Stimulated activated naive CD4-positive, alpha-beta T cell treated with Interleukin-2 at 50 U/mL for 16 hours (primary cell): Measurements from ENCODE around the gene NALCN.
"Not testable (repeated sequence)": the region's sequence is repeated elsewhere in the genome, so short reads cannot be mapped to it uniquely, and the experiment has no call there.

Experiments
- DNase-seq: peaks from one replicate; lab custom pipeline; 2025; lab: John Stamatoyannopoulos, UW

Gene NALCN

DNA sequence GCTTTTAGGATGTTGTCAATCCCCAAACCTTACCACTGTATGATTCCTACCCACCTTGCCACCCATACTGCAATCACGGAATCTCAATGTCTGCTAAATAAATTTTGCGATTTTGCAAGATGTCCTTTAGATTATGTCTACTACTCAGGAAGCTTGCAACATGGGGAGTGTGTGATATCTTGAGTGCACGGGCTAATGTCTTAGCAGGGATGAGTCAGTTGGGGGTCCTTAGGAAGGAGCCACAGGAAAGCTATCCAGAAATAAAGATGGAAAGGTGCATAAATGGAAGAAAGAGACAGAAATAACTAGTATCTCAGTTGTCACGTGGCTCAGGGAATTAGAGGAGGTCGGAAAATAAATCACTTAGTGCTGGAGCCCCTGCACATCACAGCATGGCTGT, 77.1 kb downstream of the NALCN start:
- DNase-seq, result no peak

DNA sequence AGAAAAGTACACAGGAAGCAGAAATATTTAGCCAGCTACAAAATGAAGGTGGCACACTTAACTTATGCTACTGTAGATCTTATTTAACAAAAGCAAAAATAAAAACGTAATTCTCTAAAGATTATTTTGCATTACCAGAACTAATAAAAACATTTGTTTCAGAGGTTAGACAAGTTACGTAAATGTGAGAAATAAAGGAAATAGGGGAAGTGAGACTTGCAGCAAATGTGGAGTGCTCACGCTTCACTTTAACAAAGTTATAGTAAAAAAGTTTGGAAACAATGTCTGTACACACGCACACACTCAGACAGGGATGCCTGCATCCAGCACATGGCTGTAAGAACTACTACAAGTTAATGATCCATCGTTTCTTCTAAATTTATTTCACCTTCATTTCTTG, 83.7 kb downstream of the NALCN start:
- DNase-seq, result no peak

DNA sequence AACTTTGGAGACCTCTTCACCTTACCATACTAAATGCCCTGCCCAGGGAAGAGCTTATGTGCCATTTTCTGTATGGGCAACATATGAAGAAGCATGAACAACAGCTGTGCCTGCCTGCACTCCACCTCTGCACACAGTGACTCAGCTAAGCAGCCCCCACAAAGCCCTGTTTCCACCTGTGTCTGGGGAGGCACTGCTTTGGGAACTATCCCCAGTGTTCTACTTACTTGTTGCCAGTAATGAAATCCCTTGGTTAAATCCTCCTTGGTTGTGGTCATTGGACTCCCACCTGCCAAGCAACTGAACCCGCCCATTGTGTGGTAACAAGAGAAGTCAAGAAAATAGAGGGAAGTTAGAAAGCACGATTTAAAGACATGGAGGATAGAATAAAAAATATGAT, 84.6 kb downstream of the NALCN start:
- DNase-seq, result no peak

DNA sequence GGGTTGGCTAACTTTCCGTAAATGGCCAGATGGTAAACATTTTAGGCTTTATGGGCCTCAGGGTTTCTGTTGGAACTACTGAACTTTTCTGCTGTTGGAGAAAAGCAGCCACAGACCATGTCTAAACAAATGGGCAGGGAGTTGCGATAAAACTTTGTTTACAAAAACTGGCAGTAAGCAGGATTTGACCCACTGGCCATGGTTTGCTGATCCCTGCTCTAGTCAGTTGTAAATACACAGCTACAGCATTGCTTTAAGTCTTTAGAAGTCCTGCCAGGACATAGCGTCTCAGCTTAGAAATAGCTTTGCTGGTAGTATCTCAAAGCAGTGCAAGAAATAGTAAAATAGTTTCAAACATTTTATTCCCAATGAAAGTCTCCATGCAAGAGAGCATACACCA, 88.4 kb downstream of the NALCN start:
- no peak for DNase-seq

DNA sequence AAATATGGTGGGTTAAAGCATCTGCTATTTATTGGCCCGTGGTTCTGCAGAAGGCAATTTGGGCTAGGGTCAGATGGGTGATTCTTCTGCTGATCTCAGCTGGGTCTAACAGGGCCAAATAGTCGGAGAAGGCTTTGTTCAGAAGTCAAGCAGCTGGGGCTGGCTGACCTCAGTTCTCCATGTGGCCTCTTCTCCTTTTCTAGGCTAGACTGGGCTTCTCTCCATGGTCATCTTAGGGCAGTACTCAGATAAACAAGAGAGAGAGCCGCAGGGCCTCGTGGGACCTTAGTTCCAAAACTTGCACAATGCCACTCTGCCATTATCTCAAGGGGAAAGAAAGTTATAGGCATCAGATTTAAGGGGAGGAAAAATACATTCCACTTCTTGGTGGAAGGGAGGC, 89.6 kb downstream of the NALCN start:
- DNase-seq, result no peak

DNA sequence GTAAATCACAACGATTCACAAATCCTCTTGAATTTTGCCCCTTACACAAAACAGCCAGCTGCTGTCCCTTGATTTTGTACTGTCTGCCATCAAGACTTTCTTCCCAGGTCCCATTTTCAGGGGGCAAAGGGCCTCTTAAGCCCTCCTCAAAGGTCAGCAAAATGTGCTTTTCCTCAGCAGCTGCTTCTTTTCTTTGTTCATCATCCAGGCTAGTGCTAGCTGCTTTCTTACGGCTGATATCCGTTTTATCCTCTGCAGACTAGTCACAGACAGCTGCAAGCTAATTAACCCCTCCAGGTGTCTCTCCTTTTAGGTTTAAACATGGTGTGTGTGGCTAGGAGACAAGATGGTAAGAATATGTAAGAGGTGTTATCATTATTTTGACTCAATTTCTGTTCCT, 90.9 kb downstream of the NALCN start:
- no peak for DNase-seq

DNA sequence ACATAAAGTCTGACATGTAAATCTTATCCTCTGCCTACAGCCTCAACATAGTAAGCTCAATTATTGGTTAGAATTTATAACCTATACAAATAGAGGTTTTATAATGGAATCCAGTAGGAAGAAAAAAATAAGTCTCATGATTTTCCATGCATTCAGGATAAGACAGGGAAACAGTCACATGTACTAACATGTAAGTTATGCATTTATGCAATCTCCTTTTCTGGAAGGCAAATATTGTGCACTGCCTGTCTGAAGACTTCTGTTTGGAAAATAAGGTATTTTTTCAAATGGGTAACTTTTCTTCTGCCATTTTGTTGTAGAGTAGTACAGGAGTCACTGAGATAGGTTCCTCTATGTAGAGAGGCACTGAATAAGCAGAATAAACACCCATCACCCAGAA, 92.7 kb downstream of the NALCN start:
- no peak for DNase-seq

DNA sequence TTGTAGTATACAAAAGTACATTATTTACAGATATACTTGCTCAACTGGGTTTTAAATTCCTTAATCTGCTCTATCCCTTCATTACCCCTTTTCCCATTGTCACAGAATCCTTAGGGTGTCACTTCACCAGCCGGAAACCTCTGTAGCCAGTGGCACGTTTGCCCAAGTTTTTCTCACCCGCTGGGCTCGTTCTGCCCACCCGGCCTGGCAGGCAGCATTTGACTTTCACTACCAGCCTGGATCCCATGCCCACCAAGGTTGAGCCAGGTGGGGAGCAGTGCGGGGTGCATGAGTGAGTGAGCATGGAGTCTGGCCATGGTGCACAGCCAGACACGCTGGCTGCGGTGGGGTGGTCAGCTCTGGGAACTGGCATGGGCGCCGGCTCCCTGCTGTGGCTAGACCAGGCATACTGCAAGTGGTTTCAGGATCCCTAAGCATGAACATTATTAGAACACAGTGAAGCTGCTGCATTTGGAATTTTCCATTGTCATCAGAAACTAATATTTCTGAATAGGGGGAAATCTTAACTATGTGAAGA, 98.3 kb downstream of the NALCN start:
- DNase-seq, result no peak

DNA sequence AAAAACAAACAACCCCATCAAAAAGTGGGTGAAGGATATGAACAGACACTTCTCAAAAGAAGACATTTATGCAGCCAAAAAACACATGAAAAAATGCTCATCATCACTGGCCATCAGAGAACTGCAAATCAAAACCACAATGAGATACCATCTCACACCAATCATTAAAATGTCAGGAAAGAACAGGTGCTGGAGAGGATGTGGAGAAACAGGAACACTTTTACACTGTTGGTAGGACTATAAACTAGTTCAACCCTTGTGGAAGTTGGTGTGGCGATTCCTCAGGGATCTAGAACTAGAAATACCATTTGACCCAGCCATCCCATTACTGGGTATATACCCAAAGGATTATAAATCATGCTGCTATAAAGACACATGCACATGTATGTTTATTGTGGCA, 102.8 kb downstream of the NALCN start:
- DNase-seq, result not testable (repeated sequence)

DNA sequence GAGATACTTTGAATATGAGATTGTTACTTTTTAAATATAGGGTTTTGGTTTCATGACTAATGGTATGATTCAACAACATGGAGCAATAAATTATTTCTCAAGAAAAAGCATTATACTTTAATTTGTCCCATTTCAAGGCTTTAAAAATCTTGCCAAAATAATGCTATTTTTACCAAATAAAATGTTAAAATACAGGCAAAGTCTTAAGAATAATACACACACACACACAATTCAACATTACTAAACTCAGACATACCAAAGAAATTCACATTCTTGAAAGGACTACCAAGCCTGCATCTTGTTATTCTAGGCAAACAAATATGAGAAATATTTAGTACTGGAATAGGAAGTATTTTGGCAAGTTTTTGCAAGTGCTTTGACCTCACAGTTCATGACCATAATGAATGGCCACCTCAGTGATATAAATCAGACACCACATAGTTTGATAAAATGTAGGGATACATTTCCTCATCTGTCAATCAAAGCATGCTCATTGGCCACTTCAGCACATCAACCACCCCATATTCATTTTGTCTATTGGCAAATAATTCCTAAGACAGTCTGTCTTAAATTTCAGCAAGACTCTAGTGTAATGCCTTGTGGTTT, 107.2 kb downstream of the NALCN start:
- DNase-seq, result no peak

DNA sequence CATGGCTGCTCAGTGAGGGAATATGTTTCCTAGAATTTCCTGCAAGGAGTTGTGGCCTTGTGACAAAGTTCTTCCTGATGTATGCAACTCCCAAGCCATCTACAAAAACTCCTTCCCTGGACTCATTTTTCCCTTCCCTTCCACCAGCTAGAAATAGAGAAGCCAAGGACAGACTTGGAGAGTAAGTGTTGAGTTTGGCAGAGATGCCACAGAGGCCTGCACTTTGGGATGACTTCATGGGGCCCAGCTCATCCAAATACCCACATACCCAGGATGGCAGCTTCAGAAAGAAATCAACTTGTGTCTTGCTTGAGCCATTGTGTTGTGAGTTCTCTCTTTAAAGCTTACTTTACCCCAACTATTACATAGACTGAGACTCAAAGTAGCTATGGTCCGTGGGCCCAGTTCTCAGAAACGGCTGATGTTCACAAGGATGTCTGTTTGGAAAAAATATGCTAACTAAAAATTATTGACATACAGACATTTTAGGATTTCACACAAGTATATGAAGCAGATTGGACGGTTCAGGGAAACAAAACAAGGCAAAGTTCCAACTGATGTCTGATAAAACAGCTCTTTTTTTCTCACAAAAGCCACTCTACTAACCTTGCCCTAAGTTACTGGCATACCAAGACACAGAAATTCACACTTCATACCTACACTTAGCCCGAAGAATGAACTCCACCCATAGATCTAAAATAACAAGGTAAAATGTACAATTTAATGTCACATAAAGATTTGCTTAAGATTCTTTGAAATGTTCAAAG, 107.9 kb downstream of the NALCN start:
- no peak for DNase-seq

DNA sequence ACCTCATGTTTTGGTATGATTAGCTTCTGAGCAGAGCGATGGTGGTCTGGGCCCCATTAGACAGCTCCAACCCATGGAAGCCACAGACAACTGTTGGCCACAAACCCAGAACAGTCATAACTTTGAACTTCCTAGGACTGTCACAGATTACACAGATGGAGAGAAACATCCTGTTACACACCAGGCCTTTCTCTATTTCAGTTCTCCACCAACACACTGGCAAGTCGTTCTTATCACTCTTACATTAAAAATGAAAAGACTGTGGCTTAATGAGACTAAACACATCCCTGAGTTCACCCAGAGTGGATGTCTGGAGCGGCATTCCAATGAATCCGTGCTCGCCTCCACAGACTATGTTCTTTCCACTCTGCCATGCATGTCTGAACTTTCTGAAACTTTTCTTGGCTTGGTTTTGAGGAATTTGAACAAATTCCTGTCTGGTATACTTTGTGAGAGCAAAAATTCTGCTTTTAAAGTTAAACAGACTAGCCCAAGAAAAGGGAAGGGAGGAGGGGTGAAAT, 109.1 kb downstream of the NALCN start:
- no peak for DNase-seq

DNA sequence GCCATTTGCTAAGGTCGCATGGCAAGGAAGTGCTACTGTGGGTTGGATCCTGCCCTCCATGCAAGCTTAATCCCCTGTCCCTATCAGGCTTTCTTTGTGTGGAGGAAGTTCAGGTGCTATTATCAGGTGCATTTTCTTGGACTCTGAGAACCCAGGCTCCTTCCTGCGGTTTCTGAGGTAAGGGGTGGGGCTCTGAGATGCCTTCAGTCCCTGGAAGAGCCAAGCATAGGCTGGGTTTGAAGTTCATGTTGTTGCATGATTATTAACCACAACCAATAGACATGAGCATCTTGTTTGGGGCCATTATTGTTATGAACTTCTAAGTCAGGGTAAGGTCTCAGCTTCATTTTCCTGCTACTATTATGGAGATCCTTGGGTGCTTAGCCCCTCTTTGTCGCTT, 109.5 kb downstream of the NALCN start:
- no peak for DNase-seq

DNA sequence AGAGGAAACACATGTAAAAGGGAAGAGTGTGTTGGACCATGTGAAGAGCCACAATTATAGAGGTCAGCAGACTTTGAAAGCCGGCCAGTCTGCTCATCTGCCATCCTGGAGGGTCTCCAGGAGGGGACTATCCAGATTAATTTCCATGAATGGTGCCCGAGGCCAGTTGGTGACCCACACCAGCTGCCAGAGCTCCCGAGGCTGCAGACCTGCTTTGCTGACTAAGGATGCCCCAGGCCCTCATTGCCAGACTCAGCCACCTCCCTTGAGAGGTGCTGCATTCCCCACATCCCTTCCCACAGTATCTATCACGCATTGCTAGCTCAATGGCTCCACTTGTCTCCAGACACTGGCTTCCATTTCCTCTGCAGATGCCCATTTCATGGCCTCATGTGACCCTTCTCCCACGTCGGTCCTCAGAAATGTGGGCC, 110.3 kb downstream of the NALCN start:
- DNase-seq, result no peak

DNA sequence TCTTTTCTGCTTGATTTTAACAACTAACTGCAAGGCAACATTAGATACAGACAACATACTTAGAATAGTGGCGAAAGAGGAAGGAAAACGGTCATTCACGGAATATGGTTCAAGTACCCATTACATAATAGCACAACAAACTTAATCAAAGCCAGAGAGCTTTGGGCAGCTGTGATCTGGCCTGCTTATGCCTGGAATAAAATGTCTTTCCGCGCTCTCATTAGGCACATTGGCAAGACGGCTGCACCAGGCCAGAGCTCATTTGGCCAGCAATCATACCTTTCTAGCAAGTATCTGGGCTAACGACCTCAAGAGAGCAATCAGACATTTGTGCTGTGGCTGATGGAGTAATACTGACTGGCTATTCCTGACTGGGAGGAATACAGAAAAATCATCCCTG, 112.8 kb downstream of the NALCN start:
- no peak for DNase-seq

DNA sequence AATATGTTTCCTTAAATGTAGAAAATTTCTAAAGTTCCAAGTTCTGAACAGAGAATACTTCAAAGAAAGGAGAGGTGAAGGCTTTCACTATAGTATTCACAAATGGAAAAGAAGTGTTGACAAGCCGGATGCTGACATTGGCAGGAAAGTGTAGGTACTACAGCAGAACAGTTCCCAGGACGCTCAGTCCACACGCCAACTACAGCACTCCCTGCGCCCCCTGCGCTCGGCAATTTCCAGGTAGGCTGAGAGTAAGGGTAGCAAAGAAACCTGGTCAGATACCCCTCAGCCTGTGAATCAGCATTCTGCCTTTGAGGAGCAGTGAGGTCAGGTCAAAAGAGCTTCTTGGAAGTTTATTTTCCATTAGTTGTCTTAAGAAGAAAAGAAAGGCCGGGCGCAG, 115.3 kb downstream of the NALCN start:
- DNase-seq, result no peak

DNA sequence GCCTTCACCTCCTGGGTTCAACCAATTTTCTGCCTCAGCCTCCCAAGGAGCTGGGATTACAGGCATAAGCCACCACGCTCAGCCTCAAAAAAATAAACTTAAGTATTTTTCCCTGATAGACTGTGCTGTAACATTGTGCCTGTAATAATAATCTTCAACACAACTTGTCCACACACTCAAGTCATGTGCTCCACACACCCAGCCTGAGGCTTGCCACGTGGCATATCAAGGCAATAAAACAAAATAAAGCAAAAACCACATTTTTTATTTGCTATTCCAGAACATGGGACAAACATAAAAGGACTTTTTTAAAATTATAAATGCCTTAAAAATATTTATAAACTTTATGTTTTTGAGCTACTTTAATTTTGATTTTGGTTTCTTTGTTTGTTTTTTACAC, 115.8 kb downstream of the NALCN start:
- DNase-seq, result no peak

DNA sequence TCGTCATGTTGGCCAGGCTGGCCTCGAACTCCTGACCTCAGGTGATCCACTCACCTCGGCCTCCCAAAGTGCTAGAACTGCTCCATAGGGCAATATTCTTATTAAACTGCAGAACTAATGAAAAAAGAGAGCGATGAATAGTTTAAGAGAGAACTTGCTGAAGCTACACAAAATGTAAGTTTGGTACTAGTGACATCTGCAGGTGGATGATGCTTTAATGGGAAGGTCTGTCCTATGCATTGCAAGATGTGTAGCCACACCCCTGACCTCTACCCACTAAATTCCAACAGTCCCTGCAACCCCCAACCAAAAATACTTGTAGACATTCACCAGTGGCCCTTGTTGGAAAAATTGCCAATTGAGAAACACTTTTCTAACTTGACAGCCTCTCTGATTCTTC, 117.8 kb downstream of the NALCN start:
- DNase-seq, result no peak

DNA sequence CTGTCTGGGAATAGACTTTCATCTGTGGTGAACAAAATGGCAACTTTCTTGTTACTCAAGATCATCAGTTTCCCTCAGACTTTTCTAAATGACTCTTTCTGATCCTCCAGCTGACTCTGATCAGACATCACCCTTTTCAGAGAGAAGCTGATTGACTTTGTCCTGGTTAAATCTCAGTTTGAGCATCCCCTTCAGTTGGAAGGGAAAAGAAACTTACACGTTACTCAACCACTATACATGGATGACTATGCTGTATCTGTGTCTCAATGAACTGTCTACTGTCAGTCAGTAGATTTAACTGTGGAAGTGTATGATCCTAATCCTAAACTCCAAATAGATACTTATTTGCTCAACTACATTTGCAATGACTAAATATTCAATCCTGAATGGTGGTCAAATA, 118.5 kb downstream of the NALCN start:
- no peak for DNase-seq

DNA sequence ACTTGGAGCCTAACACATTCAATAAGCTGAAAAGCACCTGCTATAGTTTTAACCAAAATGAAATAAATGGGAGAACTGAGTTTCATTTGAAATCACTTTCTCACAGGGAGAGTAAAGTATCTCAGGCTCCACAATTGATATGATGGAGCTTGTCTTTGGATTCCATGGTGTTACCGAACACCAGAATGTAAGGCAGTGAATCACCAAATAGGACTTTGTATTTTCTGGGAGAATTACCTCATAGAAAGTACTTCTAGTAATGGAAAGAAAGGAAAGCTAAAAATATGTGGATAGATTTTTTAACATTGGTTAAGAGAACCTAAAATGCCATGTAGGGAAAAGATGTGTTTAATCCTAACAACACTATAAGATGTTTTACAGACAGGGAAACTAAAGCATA, 123.6 kb downstream of the NALCN start:
- DNase-seq, result no peak

DNA sequence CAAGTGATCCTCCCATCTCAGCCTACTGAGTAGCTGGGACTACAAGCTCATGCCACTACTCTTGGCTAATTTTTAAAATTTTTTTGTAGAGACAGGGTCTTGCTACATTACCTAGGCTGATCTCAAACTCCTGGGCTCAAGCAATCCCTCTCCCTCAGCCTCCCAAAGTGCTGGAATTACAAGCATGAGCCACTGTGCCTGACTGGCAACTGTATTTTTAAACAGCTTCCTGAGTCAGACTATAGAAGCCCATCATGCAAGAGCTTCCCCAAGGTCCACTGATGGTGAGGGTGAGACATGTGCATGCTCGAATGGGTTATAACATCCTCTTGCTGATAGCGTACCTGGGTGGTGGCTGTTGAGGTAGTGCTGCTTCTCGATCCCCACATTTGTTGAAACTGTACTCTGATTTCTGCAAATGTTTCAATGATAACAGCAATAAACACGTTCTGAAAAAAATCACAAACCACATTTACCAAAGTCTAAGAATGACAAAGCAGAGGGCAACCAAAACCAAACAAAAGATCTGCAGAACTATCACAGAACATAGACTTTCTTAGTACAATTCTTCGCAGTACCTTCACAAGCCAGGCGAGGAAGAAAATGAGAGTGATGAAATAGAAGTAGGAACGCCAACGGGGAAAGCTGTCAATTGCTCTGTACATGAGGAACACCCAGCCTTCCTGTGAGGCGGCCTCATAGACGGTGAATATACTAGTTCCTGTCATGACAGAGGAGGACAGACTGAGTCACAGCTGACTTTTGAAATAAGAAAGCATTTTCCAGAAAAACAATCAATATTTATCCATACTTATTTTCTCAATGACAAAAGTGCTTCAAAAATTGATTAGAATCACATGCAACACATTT, 124.4 kb downstream of the NALCN start:
- no peak for DNase-seq

DNA sequence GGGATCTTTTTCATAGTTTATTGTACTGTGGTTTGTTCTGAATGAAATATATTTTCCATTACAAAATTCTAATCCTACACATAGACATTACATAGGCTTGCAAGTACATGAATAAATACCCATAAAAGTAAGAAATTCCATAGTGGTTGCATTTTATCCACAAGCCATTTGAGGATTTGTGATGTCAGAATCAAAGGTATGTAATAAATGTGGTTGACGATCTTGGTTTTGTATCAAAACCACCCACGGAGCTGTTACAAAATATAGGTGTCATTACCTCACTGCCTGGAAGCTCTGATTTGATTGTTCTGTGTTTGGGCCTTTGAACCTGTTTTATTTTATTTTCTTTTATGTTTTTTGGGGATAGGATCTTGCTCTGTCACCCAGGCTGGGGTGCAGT, 125.1 kb downstream of the NALCN start:
- no peak for DNase-seq

DNA sequence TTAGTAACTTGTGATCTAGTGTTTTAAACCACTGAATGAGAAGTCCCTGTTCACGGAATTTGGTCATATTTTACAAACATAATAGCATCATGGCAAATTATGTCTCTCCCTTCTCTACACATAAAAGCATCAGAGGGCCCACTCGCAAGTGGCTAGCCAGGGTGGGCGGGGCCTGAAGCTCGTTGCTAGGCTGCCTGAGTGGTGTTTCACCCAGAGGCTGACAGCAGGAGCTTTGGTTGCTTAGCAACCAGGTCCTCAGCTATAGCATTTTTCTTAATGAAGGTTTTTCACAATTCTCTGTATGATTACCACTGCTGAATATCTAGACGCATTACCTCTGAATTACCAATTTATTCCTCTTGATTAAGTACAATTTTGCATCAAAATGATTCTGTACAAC, 126.5 kb downstream of the NALCN start:
- DNase-seq, result no peak
